IMR-90 (cell line): ENCODE measurements around the gene HGFAC. TPM values are rescaled to one million over a fixed set of nuclear protein-coding genes. Genes with fewer than 3 reads are reported as not detected.

Experiments
- ATAC-seq: fragments of 200-7000 bp; cut with Tn5 transposase; 2 replicates; pipeline ENCODE4 v1.9.1; 2020; ENCODE audit warnings: low read depth, mild to moderate bottlenecking, moderate library complexity
- BruUV-seq: library from RNA; stranded (reverse); fragments of 400-500 nt; replicated peaks from 2 replicates; lab custom pipeline; 2021; lab: Mats Ljungman, UMichigan
- CTCF ChIA-PET: fragments of 300-600 bp; formaldehyde crosslinking; extraction: SDS; loops from one replicate; lab custom pipeline; 2021; ENCODE audit warnings: antibody characterized with exemption; lab: Yijun Ruan, JAX
- POLR2A ChIA-PET: fragments of 300-600 bp; sonication (Branson Sonifier 250); formaldehyde crosslinking; loops from one replicate; lab custom pipeline; 2022; ENCODE audit warnings: antibody characterized with exemption; ENCODE audit not compliant: unreplicated experiment; lab: Charles Lee
- DNase-seq: peaks from one replicate; pipeline ENCODE4 v3.0.0; 2013
- H2AFZ ChIP-seq: replicated peaks from 2 replicates; pipeline ENCODE3; 2013; ENCODE audit warnings: low read length, mild to moderate bottlenecking; ENCODE audit not compliant: poor library complexity
- H2AK5ac ChIP-seq: 2 replicates; pipeline ENCODE4 v1.6.1; 2013; ENCODE audit warnings: low read depth, low read length, inconsistent platforms
- H2AK9ac ChIP-seq: replicated peaks from 2 replicates; pipeline ENCODE3; 2013; ENCODE audit warnings: mild to moderate bottlenecking, low read depth, low read length, moderate library complexity; ENCODE audit not compliant: poor library complexity
- H2BK120ac ChIP-seq: 2 replicates; pipeline ENCODE4 v1.6.1; 2013; ENCODE audit warnings: low read depth, low read length, inconsistent platforms
- H2BK15ac ChIP-seq: 3 replicates; pipeline ENCODE4 v1.6.1; 2013; ENCODE audit warnings: low read depth, low read length, inconsistent platforms
- H2BK20ac ChIP-seq: 2 replicates; pipeline ENCODE4 v1.6.1; 2013; ENCODE audit warnings: low read depth, mild to moderate bottlenecking, inconsistent platforms, low read length, moderate library complexity
- H2BK5ac ChIP-seq: 2 replicates; pipeline ENCODE4 v1.6.1; 2013; ENCODE audit warnings: mild to moderate bottlenecking, low read depth, low read length, inconsistent platforms; ENCODE audit not compliant: poor library complexity, severe bottlenecking
- H3K14ac ChIP-seq: replicated peaks from 2 replicates; pipeline ENCODE4 v1.6.1; 2013; ENCODE audit warnings: low read depth, low read length, inconsistent platforms
- H3K18ac ChIP-seq: 2 replicates; pipeline ENCODE4 v1.6.1; 2013; ENCODE audit warnings: low read depth, low read length, control low read depth
- H3K23ac ChIP-seq: 2 replicates; pipeline ENCODE4 v1.6.1; 2013; ENCODE audit warnings: low read depth, low read length, inconsistent platforms
- H3K27ac ChIP-seq: 2 replicates; pipeline ENCODE4 v1.5.1; 2013; ENCODE audit warnings: mild to moderate bottlenecking, control low read depth, low read length; ENCODE audit not compliant: insufficient read depth
- H3K27me3 ChIP-seq: 2 replicates; pipeline ENCODE4 v1.6.1; 2013; ENCODE audit warnings: low read length; ENCODE audit not compliant: control insufficient read depth, insufficient read depth
- H3K36me3 ChIP-seq: 2 replicates; pipeline ENCODE4 v1.6.1; 2013; ENCODE audit warnings: low read length, mixed read lengths; ENCODE audit not compliant: control insufficient read depth, insufficient read depth
- H3K4ac ChIP-seq: 2 replicates; pipeline ENCODE4 v1.6.1; 2013; ENCODE audit warnings: low read depth, low read length, inconsistent platforms
- H3K4me1 ChIP-seq: 2 replicates; pipeline ENCODE4 v1.6.1; 2013; ENCODE audit warnings: low read length, mixed read lengths; ENCODE audit not compliant: control insufficient read depth, insufficient read depth
- H3K4me2 ChIP-seq: 2 replicates; pipeline ENCODE4 v1.6.1; 2013; ENCODE audit warnings: low read depth, mild to moderate bottlenecking, control low read depth, low read length, moderate library complexity
- H3K4me3 ChIP-seq: 2 replicates; pipeline ENCODE4 v1.5.1; 2013; ENCODE audit warnings: low read depth, mild to moderate bottlenecking, control low read depth, low read length, moderate library complexity; ENCODE audit not compliant: insufficient read depth
- H3K56ac ChIP-seq: 2 replicates; pipeline ENCODE4 v1.6.1; 2013; ENCODE audit warnings: low read length, inconsistent platforms; ENCODE audit not compliant: insufficient read depth; ENCODE audit errors: extremely low read depth
- H3K79me1 ChIP-seq, 2 experiments: 2 replicates each; pipeline ENCODE4 v1.6.1; 2013; ENCODE audit warnings: low read length in 2 of 2, inconsistent platforms in 1 of 2, low read depth in 1 of 2
- H3K9ac ChIP-seq: 2 replicates; pipeline ENCODE4 v1.6.1; 2013; ENCODE audit warnings: low read depth, low read length, control low read depth
- H3K9me1 ChIP-seq: 2 replicates; pipeline ENCODE4 v1.6.1; 2013; ENCODE audit warnings: low read length, inconsistent platforms; ENCODE audit not compliant: insufficient read depth
- H3K9me3 ChIP-seq: 2 replicates; pipeline ENCODE4 v1.6.1; 2013; ENCODE audit warnings: low read length; ENCODE audit not compliant: control insufficient read depth, insufficient read depth
- H4K20me1 ChIP-seq: 2 replicates; pipeline ENCODE4 v1.6.1; 2013; ENCODE audit warnings: low read length, inconsistent platforms; ENCODE audit not compliant: insufficient read depth
- H4K5ac ChIP-seq: 2 replicates; pipeline ENCODE4 v1.6.1; 2013; ENCODE audit warnings: mild to moderate bottlenecking, low read depth, low read length, control low read depth
- H4K8ac ChIP-seq, 2 experiments: 2 replicates each; pipeline ENCODE4 v1.6.1; 2013; ENCODE audit warnings: low read depth in 2 of 2, low read length in 2 of 2, control low read depth in 1 of 2, inconsistent platforms in 1 of 2
- H4K91ac ChIP-seq: 2 replicates; pipeline ENCODE4 v1.6.1; 2013; ENCODE audit warnings: low read depth, low read length, inconsistent platforms; ENCODE audit not compliant: insufficient read depth
- MAZ ChIP-seq: IDR thresholded peaks from 2 replicates; pipeline ENCODE4 v1.6.1; 2012; ENCODE audit warnings: low read depth, mild to moderate bottlenecking, low read length, improper control_type of control experiment, moderate library complexity, borderline replicate concordance
- MXI1 ChIP-seq: IDR thresholded peaks from 2 replicates; pipeline ENCODE4 v1.6.1; 2012; ENCODE audit warnings: low read depth, mild to moderate bottlenecking, low read length, moderate library complexity, borderline replicate concordance
- NFE2L2 ChIP-seq: fragments of 150-350 bp; IDR thresholded peaks from 2 replicates; pipeline ENCODE4 v1.6.1; 2016; ENCODE audit warnings: low read depth, mild to moderate bottlenecking, low read length
- POLR2A ChIP-seq: IDR thresholded peaks from 2 replicates; pipeline ENCODE4 v1.6.1; 2012; ENCODE audit warnings: mild to moderate bottlenecking, low read depth, low read length
- RAD21 ChIP-seq: IDR thresholded peaks from 2 replicates; pipeline ENCODE4 v1.6.1; 2012; ENCODE audit warnings: low read length, improper control_type of control experiment
- RFX5 ChIP-seq: IDR thresholded peaks from 2 replicates; pipeline ENCODE4 v1.8.0; 2012; ENCODE audit warnings: low read depth, mild to moderate bottlenecking, low read length, moderate library complexity
- SMC3 ChIP-seq: fragments of 150-350 bp; IDR thresholded peaks from 2 replicates; pipeline ENCODE4 v1.6.1; 2016; ENCODE audit warnings: low read depth, mild to moderate bottlenecking, antibody characterized with exemption, low read length, moderate library complexity
- WGBS, 2 experiments: methylation state at CpG; one replicate each; pipeline versions ENCODE4 v1.1.5 to v1.1.7; 2013; ENCODE audit warnings: missing lambda C conversion rate in 2 of 2; ENCODE audit not compliant: insufficient read length in 1 of 2; ENCODE audit errors: extremely low coverage in 2 of 2; 5-methylcytosine and 5-hydroxymethylcytosine counted together
- dilution Hi-C: fragments of 300-500 bp; cut with HindIII; formaldehyde crosslinking; loops from one replicate; pipeline ENCODE4 v1.14.3; 2018; ENCODE audit warnings: low sequenced_read_pairs; ENCODE audit not compliant: unreplicated experiment
- in situ Hi-C: fragments of 300-500 bp; cut with MboI; formaldehyde crosslinking; loops from 3 replicates; pipeline ENCODE4 v1.14.3; 2019; ENCODE audit warnings: low sequenced_read_pairs, inconsistent platforms, mixed read lengths
- intact Hi-C: fragments of 100-400 bp; cut with micrococcal nuclease; formaldehyde crosslinking; loops from 2 replicates; pipeline ENCODE4 v1.10.0; 2022
- polyA plus RNA-seq, 3 experiments: library from polyadenylated mRNA; depleted of rRNA; stranded (reverse); fragments of >200 nt; gene quantifications; 2 replicates each; pipeline ENCODE4 v1.2.3, GENCODE V29; 2012; ENCODE audit warnings: low replicate concordance in 1 of 3
- total RNA-seq: library from RNA; depleted of rRNA; stranded (reverse); fragments of >200 nt; gene quantifications from 2 replicates; pipeline ENCODE4 v1.2.3, GENCODE V29; 2012
- TF ChIP-seq, protein P1 (sequence below): fragments of 150-350 bp; IDR thresholded peaks from 2 replicates; pipeline ENCODE4 v1.6.1; 2017; ENCODE audit warnings: mild to moderate bottlenecking, antibody characterized with exemption, low read length, low read depth

HGFAC gene
- total and polyA plus RNA-seq, 2 of the 4 experiments (the other 2 are of a cell fraction) = 0.05 TPM; not detected in 1

DNA sequence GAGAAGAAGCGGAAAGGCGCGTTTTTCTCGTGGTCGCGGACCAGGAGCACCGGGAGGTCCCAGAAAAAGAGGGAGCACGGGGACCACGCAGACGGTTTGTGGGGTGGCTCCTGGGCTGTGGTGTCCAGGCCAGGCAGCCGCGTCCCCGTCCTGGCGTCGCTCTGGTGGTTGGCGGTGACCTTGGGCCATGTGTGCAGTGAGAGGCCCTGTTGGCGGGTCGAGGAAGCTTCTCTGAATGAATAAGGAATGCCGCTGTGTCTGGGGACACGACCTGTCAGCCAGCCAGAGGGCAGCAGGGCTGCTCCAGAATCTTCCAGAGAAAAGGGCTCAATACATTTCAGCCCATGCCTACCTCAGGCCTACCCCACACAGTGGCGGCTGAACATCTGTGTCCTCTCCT is 24.3 kb upstream of the HGFAC start:
- H4K5ac ChIP-seq = no peak overlapping the region
- no peak overlapping the region for H3K4me3 ChIP-seq
- no peak overlapping the region for H3K4ac ChIP-seq
- H3K23ac ChIP-seq = no peak overlapping the region
- CTCF ChIA-PET = interaction anchor here (0.5 to 0.6 kb wide), 2 partner anchors 22 to 82 kb away, joined by 3 to 5 read pairs; no protein-coding TSS in a partner anchor
- H3K27me3 ChIP-seq = no peaks in the 10 kb centered on the region
- peaks cover 4% of the 10 kb centered on the region for H4K20me1 ChIP-seq
- in situ Hi-C loops (no loop called here), intact Hi-C loops (no loop called here), dilution Hi-C loops (no loop called here)
- H3K14ac ChIP-seq = no peak overlapping the region
- H2AK9ac ChIP-seq = no peak overlapping the region
- DNase-seq (no peak), ATAC-seq (no peak)
- peaks cover 0 to 9% of the 10 kb centered on the region in 2 experiments; a peak in 2 of 4 replicates for H3K79me1 ChIP-seq
- no peak overlapping the region for H2AK5ac ChIP-seq
- no peak overlapping the region for H2BK5ac ChIP-seq
- no peak overlapping the region for H4K8ac ChIP-seq
- H3K27ac ChIP-seq = no peak overlapping the region
- no TSS peak for BruUV-seq
- no peak overlapping the region for H2BK120ac ChIP-seq
- no peak for TF ChIP-seq SMC3
- TF ChIP-seq RAD21 = no peak
- TF ChIP-seq, protein P1, sequence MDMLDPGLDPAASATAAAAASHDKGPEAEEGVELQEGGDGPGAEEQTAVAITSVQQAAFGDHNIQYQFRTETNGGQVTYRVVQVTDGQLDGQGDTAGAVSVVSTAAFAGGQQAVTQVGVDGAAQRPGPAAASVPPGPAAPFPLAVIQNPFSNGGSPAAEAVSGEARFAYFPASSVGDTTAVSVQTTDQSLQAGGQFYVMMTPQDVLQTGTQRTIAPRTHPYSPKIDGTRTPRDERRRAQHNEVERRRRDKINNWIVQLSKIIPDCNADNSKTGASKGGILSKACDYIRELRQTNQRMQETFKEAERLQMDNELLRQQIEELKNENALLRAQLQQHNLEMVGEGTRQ = no peak
- TF ChIP-seq NFE2L2 = no peak
- no peak for TF ChIP-seq MXI1
- TF ChIP-seq MAZ = no peak
- no peak for TF ChIP-seq RFX5
- TF ChIP-seq POLR2A = no peak
- H3K4me1 ChIP-seq = no peaks in the 10 kb centered on the region
- H3K9me1 ChIP-seq = peaks cover 11% of the 10 kb centered on the region; the same call in 1 of the 2 replicates
- 97% methylated on average over 7 of the region's 21 CpGs; no CpG with 5 or more reads in 1 of the 2 experiments for WGBS, 2 experiments
- peak overlapping the region; percentile 29 for H2AFZ ChIP-seq
- H3K4me2 ChIP-seq = no peak overlapping the region
- no peak overlapping the region for H3K9ac ChIP-seq
- no peak overlapping the region for H3K56ac ChIP-seq
- peaks cover 24% of the 10 kb centered on the region for H3K36me3 ChIP-seq
- POLR2A ChIA-PET = no interaction called here
- no peak overlapping the region for H2BK15ac ChIP-seq
- H3K18ac ChIP-seq = no peak overlapping the region
- H3K9me3 ChIP-seq = no peaks in the 10 kb centered on the region
- H4K91ac ChIP-seq = no peak overlapping the region
- H2BK20ac ChIP-seq = no peak overlapping the region
